ENCODE results near the gene PRAMEF12.
"Not testable (repeated sequence)": the region's sequence is repeated elsewhere in the genome, so short reads cannot be mapped to it uniquely, and the experiment has no call there.

Gene PRAMEF12

GRCh38 chr1:12799730-12800129 lies 26.2 kb downstream of the PRAMEF12 start:
- TF ChIP-seq, protein P1, sequence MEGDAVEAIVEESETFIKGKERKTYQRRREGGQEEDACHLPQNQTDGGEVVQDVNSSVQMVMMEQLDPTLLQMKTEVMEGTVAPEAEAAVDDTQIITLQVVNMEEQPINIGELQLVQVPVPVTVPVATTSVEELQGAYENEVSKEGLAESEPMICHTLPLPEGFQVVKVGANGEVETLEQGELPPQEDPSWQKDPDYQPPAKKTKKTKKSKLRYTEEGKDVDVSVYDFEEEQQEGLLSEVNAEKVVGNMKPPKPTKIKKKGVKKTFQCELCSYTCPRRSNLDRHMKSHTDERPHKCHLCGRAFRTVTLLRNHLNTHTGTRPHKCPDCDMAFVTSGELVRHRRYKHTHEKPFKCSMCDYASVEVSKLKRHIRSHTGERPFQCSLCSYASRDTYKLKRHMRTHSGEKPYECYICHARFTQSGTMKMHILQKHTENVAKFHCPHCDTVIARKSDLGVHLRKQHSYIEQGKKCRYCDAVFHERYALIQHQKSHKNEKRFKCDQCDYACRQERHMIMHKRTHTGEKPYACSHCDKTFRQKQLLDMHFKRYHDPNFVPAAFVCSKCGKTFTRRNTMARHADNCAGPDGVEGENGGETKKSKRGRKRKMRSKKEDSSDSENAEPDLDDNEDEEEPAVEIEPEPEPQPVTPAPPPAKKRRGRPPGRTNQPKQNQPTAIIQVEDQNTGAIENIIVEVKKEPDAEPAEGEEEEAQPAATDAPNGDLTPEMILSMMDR (IDR thresholded peaks at IDR 0.05; ENCODE audit: control insufficient read depth, extremely low read depth, insufficient read depth) = no peak
- DNase-seq (ENCODE audit: low read depth) = no peak

DNA sequence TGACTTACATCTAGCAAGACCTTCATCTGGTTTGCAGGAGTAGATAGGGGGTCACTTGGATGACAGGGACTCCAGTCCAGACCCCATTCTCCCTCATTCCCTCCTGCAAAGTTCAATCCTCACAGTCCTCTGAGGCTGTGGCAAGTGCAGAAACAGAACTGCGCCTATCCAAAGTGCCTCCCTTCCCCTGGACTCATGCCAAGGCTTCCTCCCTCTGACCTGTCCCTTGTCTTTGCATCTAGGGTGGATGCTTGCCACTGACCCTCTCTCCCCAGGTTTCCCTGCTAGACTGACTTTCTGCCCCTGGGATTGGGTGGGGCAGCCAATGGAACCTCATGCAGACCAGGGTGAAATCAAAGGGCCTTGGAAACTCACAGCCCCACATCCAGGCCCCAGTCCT lies 36.4 kb downstream of the PRAMEF12 start:
- H3K4me3 ChIP-seq (ENCODE audit: low read depth, low read length) = no peak overlapping the region
- TF ChIP-seq, protein P1 (IDR thresholded peaks at IDR 0.05; ENCODE audit: control insufficient read depth, extremely low read depth, insufficient read depth) = no peak
- no peak for DNase-seq (ENCODE audit: low read depth)

More at GRCh38 chr1:12799730-12800129, 26.2 kb downstream of the PRAMEF12 start:
- no peak overlapping the region for H3K4me3 ChIP-seq (ENCODE audit: low read depth, low read length)

DNA sequence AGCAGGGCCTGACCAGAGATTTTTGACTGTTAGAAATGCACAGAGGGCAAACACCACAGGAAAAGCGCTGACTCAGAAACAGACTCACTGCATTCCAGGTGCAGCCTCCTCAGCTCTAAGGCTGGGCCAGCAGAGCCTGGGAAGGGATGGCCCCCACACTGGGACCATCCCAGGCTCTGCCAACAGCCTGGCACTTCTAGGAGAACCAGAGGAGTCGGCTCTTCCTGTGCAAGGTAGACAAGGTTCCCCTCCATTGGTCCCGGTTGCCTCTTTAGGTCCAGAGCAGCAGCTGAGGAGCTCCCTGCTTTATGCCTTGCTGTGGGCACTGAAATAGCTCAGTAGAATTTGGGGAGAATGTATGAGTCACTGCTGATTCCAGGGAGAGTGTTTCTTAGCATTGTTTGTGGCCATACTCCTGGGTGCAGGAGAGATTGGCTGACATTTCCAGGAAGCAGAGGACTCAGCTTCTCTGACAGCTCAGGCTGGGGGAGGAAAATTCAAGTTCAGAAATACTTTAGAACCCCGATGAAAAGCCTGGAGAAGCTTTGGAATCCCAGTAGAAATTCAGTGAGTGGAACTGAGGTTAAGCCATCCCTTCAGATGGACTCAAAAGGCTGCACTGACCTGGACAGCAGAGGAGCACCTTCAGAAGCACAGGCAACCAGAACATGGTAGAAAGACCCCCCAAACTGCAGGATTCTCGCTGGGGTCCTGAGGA lies 37.3 kb downstream of the PRAMEF12 start:
- TF ChIP-seq, protein P1 (IDR thresholded peaks at IDR 0.05; ENCODE audit: control insufficient read depth, extremely low read depth, insufficient read depth) = no peak
- H3K4me3 ChIP-seq (ENCODE audit: low read depth, low read length) = no peak overlapping the region
- DNase-seq (ENCODE audit: low read depth) = no peak

DNA sequence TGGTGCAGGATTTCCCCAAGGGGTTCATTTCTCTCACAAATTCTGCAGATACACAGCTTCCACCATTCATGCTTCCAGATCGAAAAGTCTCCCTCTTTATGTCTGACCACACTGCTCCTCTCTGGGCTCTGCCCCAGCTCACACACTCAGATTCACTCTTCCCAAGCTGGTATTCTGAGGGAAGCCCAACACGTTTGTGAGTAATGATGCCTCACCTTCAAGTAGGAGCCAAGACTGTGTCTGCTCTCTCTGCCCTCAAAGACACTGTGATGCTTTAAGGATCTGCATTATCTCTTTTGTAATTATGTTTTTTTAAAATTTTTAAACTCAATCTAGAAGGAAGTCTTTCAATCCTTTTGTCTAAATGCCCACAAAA lies 37.9 kb downstream of the PRAMEF12 start:
- TF ChIP-seq, protein P1 (IDR thresholded peaks at IDR 0.05; ENCODE audit: control insufficient read depth, extremely low read depth, insufficient read depth) = no peak

GRCh38 chr1:12819061-12819460 lies 45.5 kb downstream of the PRAMEF12 start:
- not testable (repeated sequence) for H3K4me3 ChIP-seq (ENCODE audit: low read depth, low read length); DNase-seq (ENCODE audit: low read depth)

More for the DNA sequence above, 37.9 kb downstream of the PRAMEF12 start:
- H3K4me3 ChIP-seq (ENCODE audit: low read depth, low read length) = no peak overlapping the region
- DNase-seq (ENCODE audit: low read depth) = no peak
